Adipocyte (in vitro differentiated cells): Measurements from ENCODE around the gene COL11A1.

ENCODE experiments used
- DNase-seq: peaks from one replicate; pipeline ENCODE4 v3.0.0-alpha.2; 2015; ENCODE audit warnings: low read depth
- H3K27me3 ChIP-seq: replicated peaks from 2 replicates; pipeline ENCODE4 v1.7.0; 2013; ENCODE audit warnings: mild to moderate bottlenecking, low read length, moderate library complexity; ENCODE audit not compliant: control insufficient read depth, insufficient read depth
- H3K36me3 ChIP-seq: 2 replicates; pipeline ENCODE4 v1.7.0; 2013; ENCODE audit warnings: low read length, mild to moderate bottlenecking, moderate library complexity; ENCODE audit not compliant: control insufficient read depth, insufficient read depth, severe bottlenecking
- H3K4me1 ChIP-seq: 2 replicates; pipeline ENCODE4 v1.7.0; 2013; ENCODE audit warnings: mild to moderate bottlenecking, low read length, moderate library complexity; ENCODE audit not compliant: control insufficient read depth, insufficient read depth
- H3K4me3 ChIP-seq: 2 replicates; pipeline ENCODE4 v1.7.0; 2013; ENCODE audit warnings: mild to moderate bottlenecking, low read length, moderate library complexity
- H3K9ac ChIP-seq: 2 replicates; pipeline ENCODE4 v1.7.0; 2013; ENCODE audit warnings: mild to moderate bottlenecking, low read length, moderate library complexity
- H3K9me3 ChIP-seq: 2 replicates; pipeline ENCODE4 v1.7.0; 2013; ENCODE audit warnings: mild to moderate bottlenecking, low read length, moderate library complexity; ENCODE audit not compliant: control insufficient read depth

The COL11A1 gene

GRCh38 chr1:102861247-102861646 lies 247.1 kb downstream of the COL11A1 start:
- no peak overlapping the region for H3K9ac ChIP-seq
- DNase-seq = no peak
- H3K9me3 ChIP-seq = peaks cover under 1% of the 10 kb centered on the region
- H3K4me1 ChIP-seq = peaks cover 22% of the 10 kb centered on the region
- no peak overlapping the region for H3K4me3 ChIP-seq
- no peaks in the 10 kb centered on the region for H3K36me3 ChIP-seq
- no peaks in the 10 kb centered on the region for H3K27me3 ChIP-seq

- Histone ChIP-seq H3K36me3 (no peaks in the 10 kb centered on the region), H3K27me3 (no peaks in the 10 kb centered on the region), H3K9ac (no peak overlapping the region), H3K4me1 (peaks cover 22% of the 10 kb centered on the region), H3K9me3 (peaks cover 4% of the 10 kb centered on the region), H3K4me3 (no peak overlapping the region)
- peak; percentile 10 for DNase-seq
Observed at GRCh38 chr1:102858695-102859094, 249.6 kb downstream of the COL11A1 start.

- peaks cover 4% of the 10 kb centered on the region for H3K9me3 ChIP-seq
- H3K9ac ChIP-seq = no peak overlapping the region
- H3K4me1 ChIP-seq = peaks cover 27% of the 10 kb centered on the region
- DNase-seq = no peak
- no peaks in the 10 kb centered on the region for H3K27me3 ChIP-seq
- H3K36me3 ChIP-seq = no peaks in the 10 kb centered on the region
- H3K4me3 ChIP-seq = no peak overlapping the region
Observed at GRCh38 chr1:102857251-102857650, 251.1 kb downstream of the COL11A1 start.

- DNase-seq = no peak
- H3K4me3 ChIP-seq = peak overlapping the region; percentile 5
Observed at GRCh38 chr1:102853701-102854187, 254.6 kb downstream of the COL11A1 start.

GRCh38 chr1:102853136-102853535 lies 255.2 kb downstream of the COL11A1 start:
- DNase-seq = peak; percentile 27
- Histone ChIP-seq H3K4me3 (peak overlapping the region; percentile 5), H3K9me3 (peaks cover 5% of the 10 kb centered on the region), H3K4me1 (peaks cover 18% of the 10 kb centered on the region), H3K27me3 (no peaks in the 10 kb centered on the region), H3K36me3 (no peaks in the 10 kb centered on the region), H3K9ac (peak overlapping the region; percentile 23)

More at GRCh38 chr1:102853701-102854187, 254.6 kb downstream of the COL11A1 start:
- peak overlapping the region; percentile 18 for H3K9ac ChIP-seq
- no peaks in the 10 kb centered on the region for H3K36me3 ChIP-seq
- peaks cover 4% of the 10 kb centered on the region for H3K9me3 ChIP-seq
- H3K4me1 ChIP-seq = peaks cover 24% of the 10 kb centered on the region
- H3K27me3 ChIP-seq = no peaks in the 10 kb centered on the region

GRCh38 chr1:102852613-102853012 lies 255.7 kb downstream of the COL11A1 start:
- no peaks in the 10 kb centered on the region for H3K36me3 ChIP-seq
- peaks cover 18% of the 10 kb centered on the region for H3K4me1 ChIP-seq
- peak; percentile 8 for DNase-seq
- H3K9me3 ChIP-seq = peaks cover 11% of the 10 kb centered on the region
- peak overlapping the region; percentile 23 for H3K9ac ChIP-seq
- no peaks in the 10 kb centered on the region for H3K27me3 ChIP-seq
- peak overlapping the region; percentile 5 for H3K4me3 ChIP-seq

GRCh38 chr1:102851616-102852015 lies 256.7 kb downstream of the COL11A1 start:
- Histone ChIP-seq H3K36me3 (no peaks in the 10 kb centered on the region), H3K9ac (no peak overlapping the region), H3K27me3 (no peaks in the 10 kb centered on the region), H3K4me3 (no peak overlapping the region), H3K4me1 (peaks cover 18% of the 10 kb centered on the region), H3K9me3 (peaks cover 11% of the 10 kb centered on the region)
- peak; percentile 17 for DNase-seq

- Histone ChIP-seq H3K36me3 (no peaks in the 10 kb centered on the region), H3K4me1 (peaks cover 4% of the 10 kb centered on the region), H3K9ac (no peak overlapping the region), H3K27me3 (no peaks in the 10 kb centered on the region), H3K9me3 (peaks cover under 1% of the 10 kb centered on the region), H3K4me3 (no peak overlapping the region)
- DNase-seq = no peak
Observed at GRCh38 chr1:102842606-102843005, 265.7 kb downstream of the COL11A1 start.

- no peaks in the 10 kb centered on the region for H3K27me3 ChIP-seq
- no peaks in the 10 kb centered on the region for H3K9me3 ChIP-seq
Observed at GRCh38 chr1:102840741-102841140, 267.6 kb downstream of the COL11A1 start.

GRCh38 chr1:102838016-102838415 lies 270.3 kb downstream of the COL11A1 start:
- Histone ChIP-seq H3K9me3 (no peaks in the 10 kb centered on the region), H3K9ac (no peak overlapping the region), H3K27me3 (no peaks in the 10 kb centered on the region), H3K36me3 (no peaks in the 10 kb centered on the region), H3K4me3 (no peak overlapping the region), H3K4me1 (peaks cover 17% of the 10 kb centered on the region)
- no peak for DNase-seq

More at GRCh38 chr1:102840741-102841140, 267.6 kb downstream of the COL11A1 start:
- Histone ChIP-seq H3K4me1 (peaks cover 4% of the 10 kb centered on the region), H3K9ac (no peak overlapping the region), H3K4me3 (no peak overlapping the region), H3K36me3 (no peaks in the 10 kb centered on the region)
- DNase-seq = no peak

GRCh38 chr1:102837551-102837950 lies 270.8 kb downstream of the COL11A1 start:
- no peaks in the 10 kb centered on the region for H3K9me3 ChIP-seq
- peaks cover 17% of the 10 kb centered on the region for H3K4me1 ChIP-seq
- no peak overlapping the region for H3K9ac ChIP-seq
- H3K4me3 ChIP-seq = no peak overlapping the region
- no peaks in the 10 kb centered on the region for H3K36me3 ChIP-seq
- H3K27me3 ChIP-seq = no peaks in the 10 kb centered on the region
- no peak for DNase-seq

GRCh38 chr1:102836991-102837390 lies 271.3 kb downstream of the COL11A1 start:
- no peak for DNase-seq
- Histone ChIP-seq H3K4me3 (no peak overlapping the region), H3K9ac (no peak overlapping the region), H3K4me1 (peaks cover 17% of the 10 kb centered on the region), H3K27me3 (no peaks in the 10 kb centered on the region), H3K9me3 (no peaks in the 10 kb centered on the region), H3K36me3 (no peaks in the 10 kb centered on the region)
